SK-MEL-5 (cell line): ENCODE data around the gene DAPP1. TPM values are rescaled to one million over a fixed set of nuclear protein-coding genes. Genes with fewer than 3 reads are reported as not detected.
A peak's percentile ranks its signal among the peaks of the same experiment; 100 is the strongest.
"Not testable (repeated sequence)": the region's sequence is repeated elsewhere in the genome, so short reads cannot be mapped to it uniquely, and the experiment has no call there.

Experiments used
- DNase-seq: peaks from one replicate; pipeline ENCODE4 v3.0.0-alpha.2; 2016; ENCODE audit warnings: low read depth, low spot score
- in situ Hi-C: cut with HindIII; loops from 2 replicates; pipeline ENCODE4 v1.10.0; 2016; ENCODE audit warnings: low sequenced_read_pairs, high pct_unique_total_duplicates, low pct_unique_long_range_greater_than_20kb
- polyA plus RNA-seq, 2 experiments: library from polyadenylated mRNA; depleted of rRNA; stranded (reverse); fragments of >200 nt; gene quantifications; 2 replicates each; pipeline ENCODE4 v1.2.3, GENCODE V29; 2015
- total RNA-seq: library from RNA; depleted of rRNA; stranded (reverse); fragments of >200 nt; shearing (Covaris generic); gene quantifications from 2 replicates; pipeline ENCODE4 v1.2.3, GENCODE V29; 2014; rRNA removed

DAPP1 gene, protein sequence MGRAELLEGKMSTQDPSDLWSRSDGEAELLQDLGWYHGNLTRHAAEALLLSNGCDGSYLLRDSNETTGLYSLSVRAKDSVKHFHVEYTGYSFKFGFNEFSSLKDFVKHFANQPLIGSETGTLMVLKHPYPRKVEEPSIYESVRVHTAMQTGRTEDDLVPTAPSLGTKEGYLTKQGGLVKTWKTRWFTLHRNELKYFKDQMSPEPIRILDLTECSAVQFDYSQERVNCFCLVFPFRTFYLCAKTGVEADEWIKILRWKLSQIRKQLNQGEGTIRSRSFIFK
- total RNA-seq, result not detected in 2 replicates
- polyA plus RNA-seq (2015; cell fraction: cytosol; rRNA removed), result not detected in 2 replicates
- not detected in 2 replicates for polyA plus RNA-seq (2015; cell fraction: nucleus; rRNA removed)

DNA sequence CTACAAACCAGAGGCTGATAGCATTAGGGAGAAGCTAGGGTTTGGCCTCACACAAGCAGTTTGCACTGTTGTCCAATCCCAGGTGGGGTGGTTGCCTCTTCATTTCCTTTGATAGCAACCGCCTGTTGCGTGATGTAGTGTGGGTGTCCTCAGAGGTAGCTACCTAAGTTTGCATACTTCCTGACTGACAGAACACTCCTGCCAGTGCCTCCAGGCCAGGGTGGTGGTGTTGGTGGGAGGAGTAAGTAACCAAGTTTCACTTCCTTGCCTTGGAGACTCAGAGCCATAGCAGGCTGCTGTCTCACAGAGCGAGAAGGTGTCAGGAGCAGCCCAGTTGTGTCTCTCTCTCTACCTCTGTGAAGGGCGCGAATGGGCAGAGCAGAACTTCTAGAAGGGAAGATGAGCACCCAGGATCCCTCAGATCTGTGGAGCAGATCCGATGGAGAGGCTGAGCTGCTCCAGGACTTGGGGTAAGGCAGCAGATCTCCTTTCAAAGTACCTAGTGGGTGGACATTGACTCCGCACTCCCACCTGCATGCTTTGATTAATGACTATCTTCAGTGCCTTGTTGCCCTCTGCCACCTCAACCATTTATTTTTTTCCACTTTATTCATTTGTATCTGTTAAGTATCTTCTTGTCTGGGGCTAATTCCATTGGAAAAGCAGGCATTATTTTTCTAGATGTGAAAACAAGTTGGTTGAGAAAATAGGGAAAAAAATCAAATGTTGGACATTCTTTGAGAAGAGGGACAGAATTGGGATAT, at the start of gene DAPP1:
Gene DAPP1 (plus strand): TSS at position 283 of the 764 bp plus-strand sequence. CDS start 87 bp downstream, at position 370.
- in situ Hi-C loops, result no loop called here
- DNase-seq, result no peak

DNA sequence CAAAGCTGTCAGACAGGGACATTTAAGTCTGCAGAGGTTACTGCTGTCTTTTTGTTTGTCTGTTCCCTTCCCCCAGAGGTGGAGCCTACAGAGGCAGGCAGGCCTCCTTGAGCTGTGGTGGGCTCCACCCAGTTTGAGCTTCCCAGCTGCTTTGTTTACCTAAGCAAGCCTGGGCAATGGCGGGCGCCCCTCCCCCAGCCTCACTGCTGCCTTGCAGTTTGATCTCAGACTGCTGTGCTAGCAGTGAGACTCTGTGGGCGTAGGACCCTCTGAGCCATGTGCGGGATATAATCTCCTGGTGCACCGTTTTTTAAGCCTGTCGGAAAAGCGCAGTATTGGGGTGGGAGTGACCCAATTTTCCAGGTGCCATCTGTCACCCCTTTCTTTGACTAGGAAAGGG, 45.8 kb upstream of the DAPP1 start:
- in situ Hi-C loops, DNase-seq: not testable (repeated sequence)

DNA sequence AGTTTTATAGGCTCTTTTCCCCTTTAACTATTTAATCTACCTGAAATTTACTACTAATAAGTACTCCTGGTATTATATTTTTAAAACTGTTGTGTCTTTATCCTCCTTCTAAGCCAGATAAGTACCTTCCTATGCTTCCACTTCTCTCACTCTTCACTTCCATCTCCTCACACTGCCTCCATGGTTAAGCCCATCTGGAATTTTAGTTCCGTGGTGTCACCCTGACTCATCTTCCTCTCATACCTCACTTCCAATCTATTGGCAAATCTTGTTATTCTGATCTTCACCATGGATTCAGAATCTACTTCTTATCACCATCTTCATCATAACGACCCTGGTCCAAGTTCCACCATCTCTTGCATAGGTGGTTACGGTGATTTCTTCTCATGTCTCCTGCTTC, 32.7 kb upstream of the DAPP1 start:
- in situ Hi-C loops, result no loop called here
- no peak for DNase-seq

DNA sequence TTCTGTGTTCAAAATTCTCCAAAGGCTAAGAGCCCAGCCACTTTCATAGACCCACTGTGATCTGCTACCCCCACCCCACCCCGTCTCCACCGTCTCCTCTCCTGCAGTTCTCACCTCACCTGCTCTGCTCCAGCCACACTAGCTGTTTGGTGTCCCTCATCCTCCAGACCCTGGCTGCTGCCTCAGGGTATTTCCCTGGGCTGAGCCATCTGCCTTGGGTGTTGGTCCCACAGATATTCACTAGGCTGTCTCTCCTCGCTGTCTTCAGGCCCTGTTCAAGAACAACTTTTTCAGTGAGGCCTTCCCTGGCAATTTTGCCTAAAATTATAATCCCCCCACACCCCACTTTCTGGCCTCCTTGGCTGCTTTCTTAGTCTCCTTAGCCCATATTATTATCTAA, 31.8 kb upstream of the DAPP1 start:
- in situ Hi-C loops, result no loop called here
- no peak for DNase-seq

DNA sequence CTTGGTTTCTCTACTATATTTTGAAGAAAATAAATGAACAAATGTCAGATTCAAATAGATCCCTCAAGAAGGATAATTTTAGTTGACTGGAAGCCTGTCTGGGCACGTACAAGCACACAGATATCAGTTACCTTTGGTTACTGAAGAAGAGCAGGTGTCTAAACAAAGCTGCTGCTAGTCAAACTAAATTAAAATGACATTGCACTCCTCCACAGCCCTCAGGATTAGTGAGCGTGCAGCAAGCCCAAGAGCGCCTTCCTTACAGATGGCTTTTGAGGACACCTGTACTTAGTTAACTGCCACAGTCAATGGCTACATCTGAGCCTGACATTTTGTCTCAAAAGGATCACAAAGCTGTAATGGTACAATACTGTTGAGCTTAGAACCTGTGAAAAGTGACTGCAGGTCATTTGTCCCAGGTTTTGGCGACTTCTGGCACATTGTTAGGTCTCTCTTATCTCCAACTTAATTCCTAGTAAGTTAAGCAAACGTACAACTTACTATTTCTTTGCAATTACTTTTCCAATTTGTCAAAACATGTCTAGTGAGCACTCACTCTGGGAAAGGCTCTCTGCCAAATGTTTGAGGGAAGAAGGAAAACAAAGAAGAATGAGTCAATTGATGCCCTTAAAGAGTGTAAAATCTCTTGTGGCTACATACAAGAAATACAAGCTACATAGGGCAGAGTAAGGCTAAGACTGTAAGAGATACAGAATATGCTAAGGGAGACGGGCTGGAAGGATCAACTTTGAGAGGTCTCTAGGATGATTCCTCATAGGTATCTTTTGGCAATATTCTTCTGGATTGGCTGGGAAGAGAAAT, 25.6 kb upstream of the DAPP1 start:
- DNase-seq, result peak; percentile 31
- in situ Hi-C loops, result no loop called here

DNA sequence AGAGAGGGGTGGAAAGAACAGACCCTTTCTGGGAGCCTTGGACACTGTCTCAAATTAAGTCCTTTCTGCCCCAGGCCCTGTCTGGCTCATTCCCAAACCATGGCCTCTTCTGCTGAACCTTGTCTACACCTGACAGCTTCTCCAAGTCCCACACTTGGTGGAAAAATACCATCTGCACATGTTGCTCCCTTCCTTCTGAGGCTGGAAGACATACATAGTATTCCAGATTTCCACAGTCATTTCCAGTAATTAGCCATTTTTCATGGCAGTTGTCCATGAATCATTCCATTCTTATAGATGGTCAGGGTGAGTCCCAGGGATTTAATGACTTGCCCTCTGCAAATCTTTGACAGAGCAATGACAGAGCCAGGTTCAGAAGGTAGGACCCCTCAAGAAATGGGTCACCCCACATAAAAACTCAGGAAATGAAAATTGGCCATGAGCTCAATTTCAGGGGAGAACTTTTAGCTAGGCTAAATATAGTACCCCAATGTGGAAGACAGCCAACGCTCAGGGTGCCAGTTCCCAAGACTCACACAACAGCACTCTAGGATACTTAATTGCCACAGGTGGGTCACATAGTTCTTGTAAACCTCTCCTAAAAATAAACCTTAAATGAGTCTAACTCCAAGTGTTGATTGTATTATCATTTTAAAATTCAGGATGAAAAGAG, 16.2 kb upstream of the DAPP1 start:
- DNase-seq, result no peak
- in situ Hi-C loops, result no loop called here

DNA sequence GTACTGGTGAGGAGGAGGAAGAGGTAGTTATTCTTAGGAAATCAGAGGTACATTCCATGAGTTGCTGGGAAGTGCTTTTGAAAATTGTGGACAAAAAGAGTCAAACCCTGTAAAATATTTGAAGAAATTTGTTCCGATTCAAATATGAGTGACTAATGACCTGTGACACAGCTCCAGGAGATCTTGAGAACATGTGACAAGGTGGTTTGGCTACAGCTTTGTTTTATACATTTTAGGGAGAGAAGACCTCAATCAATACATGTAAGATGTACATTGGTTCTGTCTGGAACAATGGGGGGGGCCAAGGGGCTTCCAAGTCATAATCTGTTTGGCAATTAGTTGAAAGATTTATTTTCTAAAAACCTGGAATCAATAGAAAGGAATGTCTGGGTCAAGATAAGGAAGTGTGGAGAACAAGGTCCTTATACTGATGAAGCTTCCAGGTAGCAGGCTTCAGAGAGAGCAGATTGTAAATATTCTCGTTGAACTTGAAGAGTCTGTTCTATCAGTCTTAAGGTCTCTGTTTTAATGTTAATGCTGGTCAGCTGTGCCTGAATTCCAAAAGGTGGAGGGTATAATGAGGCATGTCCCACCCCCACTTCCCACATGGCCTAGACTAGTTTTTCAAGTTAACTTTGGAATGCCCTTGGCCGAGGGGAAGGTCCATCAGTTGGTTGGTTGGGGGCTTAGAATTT, 15.5 kb upstream of the DAPP1 start:
- in situ Hi-C loops, result no loop called here
- no peak for DNase-seq

DNA sequence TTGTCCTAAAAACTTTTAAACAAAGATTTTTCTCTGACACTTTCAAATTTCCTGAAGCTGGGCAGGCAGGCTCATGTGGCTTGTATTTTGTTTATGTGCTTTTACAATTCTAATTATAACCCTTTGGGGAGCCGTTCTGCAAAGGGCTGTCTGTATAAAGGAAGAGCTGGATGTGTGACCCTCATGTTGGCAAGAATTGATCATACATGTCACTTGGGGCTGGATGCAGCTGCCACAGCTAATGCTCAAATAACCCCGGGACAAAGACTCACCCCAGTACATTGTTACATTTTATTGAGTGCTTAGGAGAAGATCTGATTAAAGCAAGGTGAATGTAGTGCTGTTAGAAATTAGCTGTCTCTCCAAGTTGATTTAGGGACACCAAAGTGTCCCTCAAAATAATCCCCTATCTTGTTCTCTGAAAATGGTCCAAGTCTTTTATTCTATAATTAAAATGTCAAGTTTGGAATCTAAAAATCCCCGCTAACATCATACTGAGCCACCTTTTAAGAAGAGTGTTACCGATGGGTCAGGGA, 13.0 kb upstream of the DAPP1 start:
- in situ Hi-C loops, result no loop called here
- no peak for DNase-seq

DNA sequence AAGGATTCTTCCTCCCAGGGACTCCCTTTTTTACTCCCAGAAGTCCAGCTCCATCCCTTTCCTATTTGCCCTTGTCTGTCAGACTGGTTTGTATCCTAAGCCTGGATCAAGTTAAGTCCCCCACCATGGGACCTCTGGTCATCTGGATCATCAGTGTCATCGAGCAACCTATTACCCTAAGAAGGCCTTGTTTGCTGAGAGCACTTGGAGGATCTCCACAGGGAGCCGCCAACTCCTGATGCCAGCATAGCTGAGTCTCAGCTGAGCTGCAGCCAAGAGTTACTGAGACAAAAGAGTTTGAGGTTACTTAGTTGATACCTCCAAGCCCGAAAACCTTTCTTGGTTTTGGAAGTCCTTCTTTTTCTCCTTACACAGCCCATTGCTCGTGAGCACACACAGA, 10.1 kb upstream of the DAPP1 start:
- in situ Hi-C loops, result no loop called here
- no peak for DNase-seq

DNA sequence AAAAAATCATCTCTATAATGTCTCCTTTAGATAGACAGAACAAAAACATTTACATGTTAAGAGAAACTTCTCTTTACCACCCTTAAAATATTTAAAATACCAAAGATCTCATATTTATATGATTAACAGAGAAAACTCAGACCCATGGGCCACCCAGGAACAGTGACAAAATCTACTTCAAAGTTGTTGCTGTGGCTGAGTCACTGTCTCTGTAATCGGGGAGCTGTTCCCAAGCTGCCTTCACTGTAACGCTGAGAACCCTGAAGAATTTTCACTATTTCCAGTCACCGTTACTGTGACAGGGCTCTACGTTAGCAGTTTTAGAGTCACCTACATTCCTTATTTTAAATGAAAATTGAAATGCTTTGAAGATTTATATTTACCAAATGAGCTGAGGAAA, 9.0 kb upstream of the DAPP1 start:
- no peak for DNase-seq
- in situ Hi-C loops, result no loop called here

DNA sequence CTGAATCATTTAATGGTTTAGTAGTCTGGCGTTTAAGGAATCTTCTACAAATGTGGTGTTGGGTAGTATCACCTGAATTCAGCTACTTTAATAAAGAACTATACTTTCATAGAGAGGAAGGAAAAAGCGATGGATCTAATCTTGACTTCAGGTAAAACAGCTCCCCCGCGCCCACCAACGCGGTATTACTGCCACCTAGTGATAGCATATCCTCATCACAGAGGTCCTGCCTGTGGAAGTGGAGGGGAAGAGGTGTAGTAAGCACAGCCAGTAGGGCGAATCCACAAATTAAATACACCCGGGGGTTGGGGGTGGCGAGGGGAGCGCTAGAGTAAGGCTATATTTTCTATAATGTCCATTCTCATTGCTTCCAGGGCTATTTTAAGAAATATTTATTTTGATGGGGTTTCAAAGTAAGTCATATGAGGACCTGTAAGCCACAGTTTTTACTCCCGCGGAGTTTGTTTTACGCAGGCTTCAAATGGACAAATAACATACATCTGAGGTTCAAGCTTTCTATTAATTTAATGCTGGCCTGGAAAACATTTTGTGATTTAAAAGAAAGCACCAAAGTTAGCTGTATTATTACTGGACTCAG, 8.3 kb upstream of the DAPP1 start:
- in situ Hi-C loops, result no loop called here
- peak; percentile 74 for DNase-seq

DNA sequence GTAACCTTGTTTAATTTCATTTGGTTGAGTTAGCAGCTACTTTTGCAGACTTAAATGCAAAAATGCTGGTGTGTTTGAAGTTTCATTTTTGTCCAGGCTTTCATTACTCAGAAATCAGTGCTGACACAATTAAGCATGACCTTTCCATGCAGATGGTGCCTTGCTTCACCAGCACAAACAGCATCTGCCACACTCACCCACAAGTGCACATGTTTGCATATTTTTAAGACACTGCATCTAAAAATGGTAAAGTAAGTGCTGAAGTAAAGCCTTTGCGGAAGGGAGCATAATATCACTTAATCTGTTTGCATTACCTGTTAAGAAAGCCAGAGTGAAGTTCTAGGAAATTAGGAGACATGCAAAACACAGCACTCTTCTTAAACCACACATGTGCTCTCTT, 7.3 kb upstream of the DAPP1 start:
- DNase-seq, result no peak
- in situ Hi-C loops, result no loop called here

DNA sequence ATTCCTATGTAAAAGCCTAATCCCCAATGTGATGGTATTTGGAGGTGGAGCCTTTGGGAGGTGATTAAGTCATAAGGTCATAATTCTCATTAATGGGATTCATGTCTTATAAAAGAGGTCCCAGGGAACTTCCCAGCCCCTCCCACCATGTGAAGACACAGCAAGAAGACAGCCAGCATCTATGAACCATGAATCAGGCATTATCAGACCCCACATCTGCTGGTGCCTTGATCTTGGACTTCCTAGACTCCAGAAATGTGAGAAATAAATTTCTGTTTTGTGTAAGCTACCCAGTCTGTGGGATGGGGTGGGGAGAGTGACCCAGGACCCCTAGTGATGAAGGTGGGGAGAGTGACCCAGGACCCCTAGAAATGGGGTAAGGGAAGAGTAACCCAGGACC, 6.1 kb upstream of the DAPP1 start:
- no peak for DNase-seq
- in situ Hi-C loops, result no loop called here

DNA sequence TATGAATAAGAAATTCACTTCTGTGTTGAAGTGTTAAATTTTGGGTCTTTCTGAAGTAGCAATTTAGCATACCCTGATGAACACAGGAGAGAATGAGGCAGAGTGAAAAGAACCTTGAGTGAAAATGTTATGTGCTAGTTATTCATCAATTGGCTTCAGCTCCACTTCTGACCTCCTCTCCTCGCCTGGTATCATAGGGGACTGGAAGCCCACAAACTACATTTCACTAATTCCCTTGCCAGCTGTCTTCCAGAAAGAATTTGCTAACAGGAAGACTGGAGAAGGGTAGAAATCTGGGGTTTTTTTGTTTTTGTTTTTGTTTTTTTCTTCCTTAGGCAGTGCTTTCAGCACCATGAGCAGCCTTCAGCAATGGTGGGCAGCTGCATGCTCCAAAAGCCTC, 5.5 kb upstream of the DAPP1 start:
- DNase-seq, result no peak
- in situ Hi-C loops, result no loop called here

DNA sequence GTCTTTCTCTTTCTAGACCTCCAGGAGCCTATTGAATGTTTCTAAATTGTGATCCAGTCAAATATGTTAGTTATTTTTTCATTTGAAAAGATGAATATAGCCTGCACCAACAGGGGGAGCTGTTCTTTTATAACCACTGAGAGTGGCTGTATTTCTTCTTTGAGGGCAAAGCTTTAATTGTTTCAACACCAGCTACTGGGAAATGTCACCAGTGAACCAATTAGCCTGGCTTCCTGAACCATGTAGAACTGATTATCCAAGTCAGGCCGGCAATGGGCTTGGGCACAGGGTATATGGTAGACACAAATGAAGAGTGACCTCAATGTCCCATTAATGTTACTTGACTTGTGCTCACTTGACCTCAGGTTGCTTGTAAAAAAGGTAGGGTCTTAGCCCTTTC, 4.8 kb upstream of the DAPP1 start:
- DNase-seq, result peak; percentile 66
- in situ Hi-C loops, result no loop called here

DNA sequence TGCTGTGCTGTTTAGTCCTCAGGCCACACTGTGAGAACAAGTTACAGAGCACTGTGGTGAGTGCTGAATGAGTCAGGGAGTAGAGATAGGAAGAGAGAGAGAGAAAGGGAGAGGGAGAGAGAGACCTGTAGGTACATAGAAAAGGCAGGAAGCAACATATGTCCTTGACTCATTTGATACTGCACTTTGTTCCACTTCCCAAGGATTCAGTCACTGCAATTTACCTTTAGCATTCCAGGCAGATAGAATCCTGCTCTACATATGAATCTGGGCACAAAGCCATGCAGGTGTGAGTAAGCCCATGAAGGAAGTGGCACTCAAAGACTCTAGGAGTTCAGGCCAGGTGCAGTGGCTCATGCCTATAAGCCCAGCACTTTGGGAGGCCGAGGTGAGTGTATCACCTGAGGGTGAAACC, 1.0 kb upstream of the DAPP1 start:
- in situ Hi-C loops, result no loop called here
- DNase-seq, result no peak
